Mesothelial cell of epicardium (in vitro differentiated cells): ENCODE data around the gene ZDHHC20. TPM values are rescaled to one million over a fixed set of nuclear protein-coding genes. Genes with fewer than 3 reads are reported as not detected.

Experiments
- DNase-seq, 2 experiments: peaks; one replicate each; pipeline ENCODE4 v3.0.0; 2021; ENCODE audit warnings: low spot score in 2 of 2; ENCODE audit not compliant: unreplicated experiment in 2 of 2
- H3K27ac Mint-ChIP-seq: 2 replicates; pipeline ENCODE4 v1.8.0; 2021; ENCODE audit warnings: mixed read lengths
- H3K27me3 Mint-ChIP-seq: 2 replicates; pipeline ENCODE4 v1.8.0; 2021; ENCODE audit warnings: low read depth, mixed read lengths
- H3K36me3 Mint-ChIP-seq: 2 replicates; pipeline ENCODE4 v1.8.0; 2021; ENCODE audit warnings: mixed read lengths
- H3K4me1 Mint-ChIP-seq: 2 replicates; pipeline ENCODE4 v1.8.0; 2021; ENCODE audit warnings: mixed read lengths
- H3K4me3 Mint-ChIP-seq: 2 replicates; pipeline ENCODE4 v1.8.0; 2021; ENCODE audit warnings: mild to moderate bottlenecking, moderate library complexity, mixed read lengths
- H3K9me3 Mint-ChIP-seq: 2 replicates; pipeline ENCODE4 v1.8.0; 2021; ENCODE audit warnings: mixed read lengths
- total RNA-seq: library from RNA; stranded (reverse); gene quantifications from 3 replicates; pipeline ENCODE4 v1.2.1, GENCODE V29; 2021
- TF ChIP-seq, protein P1 (sequence below): fragments of 200-600 bp; sonication (generic); IDR thresholded peaks from one replicate; pipeline ENCODE4 v1.5.0; 2021; ENCODE audit warnings: antibody characterized with exemption; ENCODE audit not compliant: unreplicated experiment

The ZDHHC20 gene
- total RNA-seq, 1 donor from 2014 or later = 66.8 TPM

DNA sequence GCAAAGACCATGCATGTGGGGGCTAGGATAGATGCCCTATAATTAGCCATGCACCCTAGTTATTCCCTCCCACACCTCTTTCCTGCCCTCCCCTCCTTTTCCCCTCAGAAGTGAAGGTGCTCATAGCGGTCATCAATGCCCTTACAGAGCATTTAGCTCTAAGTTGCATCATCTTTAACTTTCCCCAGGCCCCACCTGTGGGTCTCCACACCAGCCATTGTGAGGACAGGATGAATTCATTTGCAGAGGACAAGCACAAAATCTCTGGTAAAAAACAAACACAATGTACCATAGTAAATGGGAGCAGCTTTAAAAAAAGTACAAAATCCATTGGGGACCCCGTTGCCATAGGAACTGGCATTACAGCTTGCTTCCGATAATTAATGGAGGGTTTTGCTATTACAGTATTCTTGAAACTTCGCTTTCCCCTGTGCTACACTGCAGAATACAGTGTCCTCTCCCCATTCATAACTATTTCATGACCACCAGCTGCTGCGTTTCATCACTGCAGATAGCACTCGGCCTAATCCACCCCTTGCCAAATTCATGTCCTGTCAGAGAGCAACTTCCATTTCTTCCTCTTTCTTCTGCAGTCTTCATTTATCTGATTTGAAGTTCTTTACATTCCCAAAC lies 110.5 kb downstream of the ZDHHC20 start:
- no peak overlapping the region for H3K27ac Mint-ChIP-seq
- no peak for DNase-seq
- no peaks in the 10 kb centered on the region for H3K9me3 Mint-ChIP-seq
- H3K27me3 Mint-ChIP-seq = no peaks in the 10 kb centered on the region
- H3K4me1 Mint-ChIP-seq = no peaks in the 10 kb centered on the region
- no peak overlapping the region for H3K4me3 Mint-ChIP-seq
- TF ChIP-seq, protein P1, sequence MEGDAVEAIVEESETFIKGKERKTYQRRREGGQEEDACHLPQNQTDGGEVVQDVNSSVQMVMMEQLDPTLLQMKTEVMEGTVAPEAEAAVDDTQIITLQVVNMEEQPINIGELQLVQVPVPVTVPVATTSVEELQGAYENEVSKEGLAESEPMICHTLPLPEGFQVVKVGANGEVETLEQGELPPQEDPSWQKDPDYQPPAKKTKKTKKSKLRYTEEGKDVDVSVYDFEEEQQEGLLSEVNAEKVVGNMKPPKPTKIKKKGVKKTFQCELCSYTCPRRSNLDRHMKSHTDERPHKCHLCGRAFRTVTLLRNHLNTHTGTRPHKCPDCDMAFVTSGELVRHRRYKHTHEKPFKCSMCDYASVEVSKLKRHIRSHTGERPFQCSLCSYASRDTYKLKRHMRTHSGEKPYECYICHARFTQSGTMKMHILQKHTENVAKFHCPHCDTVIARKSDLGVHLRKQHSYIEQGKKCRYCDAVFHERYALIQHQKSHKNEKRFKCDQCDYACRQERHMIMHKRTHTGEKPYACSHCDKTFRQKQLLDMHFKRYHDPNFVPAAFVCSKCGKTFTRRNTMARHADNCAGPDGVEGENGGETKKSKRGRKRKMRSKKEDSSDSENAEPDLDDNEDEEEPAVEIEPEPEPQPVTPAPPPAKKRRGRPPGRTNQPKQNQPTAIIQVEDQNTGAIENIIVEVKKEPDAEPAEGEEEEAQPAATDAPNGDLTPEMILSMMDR = no peak
- no peaks in the 10 kb centered on the region for H3K36me3 Mint-ChIP-seq

DNA sequence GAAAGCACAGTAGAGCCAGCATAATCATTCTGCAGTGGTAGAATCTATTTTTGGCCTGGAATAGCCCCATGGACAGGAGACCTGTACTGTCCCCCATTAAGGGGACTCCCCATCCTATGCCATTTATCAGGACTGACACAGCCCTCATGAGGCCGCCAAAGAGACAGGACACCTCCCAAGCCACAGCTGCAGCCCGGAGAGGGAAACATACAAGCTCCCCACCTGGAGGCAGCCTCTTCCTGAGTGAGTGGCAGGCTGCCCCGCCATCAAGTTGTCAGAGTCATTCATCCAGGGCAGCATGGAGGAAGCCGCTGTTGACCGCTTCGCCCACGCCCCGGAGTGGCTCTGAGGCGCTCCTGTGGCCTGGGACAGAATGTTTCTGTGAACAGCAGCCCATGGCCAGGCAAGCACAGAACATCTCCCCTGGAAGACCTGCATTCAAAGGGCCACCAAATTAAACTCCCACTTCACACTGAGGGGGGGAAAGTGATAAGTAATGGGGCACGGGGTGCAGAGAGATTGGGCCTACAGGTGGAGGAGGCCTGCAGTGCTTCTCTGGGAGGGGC lies 111.3 kb downstream of the ZDHHC20 start:
- DNase-seq = no peak
- no peak overlapping the region for H3K27ac Mint-ChIP-seq
- H3K27me3 Mint-ChIP-seq = no peaks in the 10 kb centered on the region
- no peak overlapping the region for H3K4me3 Mint-ChIP-seq
- H3K4me1 Mint-ChIP-seq = no peaks in the 10 kb centered on the region
- no peaks in the 10 kb centered on the region for H3K9me3 Mint-ChIP-seq
- H3K36me3 Mint-ChIP-seq = no peaks in the 10 kb centered on the region
- TF ChIP-seq, protein P1 = no peak

DNA sequence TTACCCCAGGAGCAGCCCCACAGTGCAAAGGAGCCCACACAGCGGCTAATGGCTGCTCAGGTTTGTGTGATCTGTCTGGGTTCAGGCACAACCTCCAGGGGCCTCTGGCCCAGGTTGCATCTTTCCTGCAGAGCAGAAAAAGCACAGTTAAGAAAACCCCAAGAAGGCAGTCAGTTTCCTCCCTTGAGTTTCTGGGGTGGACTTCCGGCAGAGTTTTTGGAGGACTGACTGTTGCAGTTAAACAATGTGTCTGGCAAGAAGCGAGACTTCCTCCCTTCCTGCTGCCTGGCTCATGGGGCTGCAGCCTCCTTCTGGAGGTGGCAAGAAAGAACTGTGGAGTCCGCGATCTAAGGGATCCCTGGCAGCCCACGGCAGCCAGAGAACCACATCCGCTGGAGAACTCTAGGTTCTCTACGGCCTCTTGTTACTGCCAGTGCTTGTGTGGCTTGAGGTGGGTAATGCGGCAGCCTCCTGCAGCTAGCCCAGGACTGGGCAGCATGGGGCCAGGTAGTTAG lies 114.4 kb downstream of the ZDHHC20 start:
- Mint-ChIP-seq H3K36me3 (no peaks in the 10 kb centered on the region), H3K9me3 (no peaks in the 10 kb centered on the region), H3K27ac (no peak overlapping the region), H3K4me1 (no peaks in the 10 kb centered on the region), H3K4me3 (no peak overlapping the region), H3K27me3 (no peaks in the 10 kb centered on the region)
- no peak for DNase-seq
- TF ChIP-seq, protein P1 = no peak

DNA sequence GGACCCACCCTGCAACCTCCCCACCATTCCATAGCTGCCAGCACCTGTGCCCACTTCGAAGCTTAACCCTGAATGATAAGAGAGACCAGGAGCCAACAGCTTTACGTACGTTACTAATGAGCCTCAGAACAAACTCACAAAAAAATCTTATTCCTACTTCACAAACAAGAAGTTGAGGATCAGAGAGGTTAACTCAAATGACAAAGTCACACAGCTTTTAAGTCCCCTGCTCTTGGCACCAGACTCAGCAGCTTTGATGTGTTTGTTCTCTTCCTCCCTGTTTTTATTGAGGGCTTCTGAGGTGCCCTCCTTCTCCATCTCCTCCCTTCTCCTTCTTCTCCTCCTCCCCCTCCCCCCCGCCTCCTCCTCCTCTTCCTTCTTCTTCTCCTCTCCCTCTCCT lies 115.4 kb downstream of the ZDHHC20 start:
- Mint-ChIP-seq H3K27me3 (no peaks in the 10 kb centered on the region), H3K4me1 (peaks cover 5% of the 10 kb centered on the region), H3K27ac (no peak overlapping the region), H3K9me3 (no peaks in the 10 kb centered on the region), H3K4me3 (no peak overlapping the region), H3K36me3 (no peaks in the 10 kb centered on the region)
- DNase-seq = no peak
- TF ChIP-seq, protein P1 = no peak

DNA sequence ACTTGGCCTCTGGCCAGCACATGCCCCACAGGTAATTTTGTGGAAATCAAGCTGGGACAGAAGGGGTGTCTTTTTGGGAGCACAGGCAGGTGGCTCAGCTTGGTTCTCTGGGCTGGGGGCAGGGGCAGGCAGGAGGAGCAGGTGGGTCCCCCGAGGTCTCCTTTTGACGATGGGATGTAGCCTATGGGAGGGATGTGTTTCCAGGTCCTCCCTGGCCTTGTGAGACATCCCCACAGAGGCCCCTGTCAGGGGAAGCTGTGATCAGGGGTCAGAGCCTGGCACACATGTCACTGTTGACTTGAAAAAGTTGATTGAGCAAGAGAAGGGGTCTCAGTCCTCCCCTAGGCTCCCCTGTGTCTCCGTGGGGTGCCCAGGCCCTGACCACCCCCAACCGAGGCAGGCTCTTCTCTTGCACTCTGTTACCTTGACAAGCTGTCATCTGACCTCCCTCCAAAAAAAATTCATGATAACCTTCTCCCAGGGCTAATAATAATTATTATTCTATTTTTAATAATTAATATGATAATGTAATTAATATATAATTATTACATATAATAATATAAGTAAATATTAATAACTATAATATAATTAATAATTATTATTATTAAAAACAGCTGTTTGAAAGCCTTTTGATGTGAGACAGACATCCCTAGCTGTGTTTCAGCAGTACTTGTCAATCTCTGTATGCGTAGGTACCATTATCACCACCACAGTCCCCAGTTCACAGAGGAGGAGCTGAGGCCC lies 116.2 kb downstream of the ZDHHC20 start:
- no peaks in the 10 kb centered on the region for H3K9me3 Mint-ChIP-seq
- TF ChIP-seq, protein P1 = no peak
- H3K36me3 Mint-ChIP-seq = no peaks in the 10 kb centered on the region
- peaks cover 10% of the 10 kb centered on the region for H3K4me1 Mint-ChIP-seq
- H3K27ac Mint-ChIP-seq = no peak overlapping the region
- H3K27me3 Mint-ChIP-seq = no peaks in the 10 kb centered on the region
- no peak overlapping the region for H3K4me3 Mint-ChIP-seq
- DNase-seq = no peak
